Mesenchymal stem cell (in vitro differentiated cells and primary cell): ENCODE measurements around the gene GPR173.

ENCODE experiments used
- DNase-seq: peaks from one replicate; pipeline ENCODE4 v3.0.0-alpha.2; 2013
- H2AFZ ChIP-seq: one replicate; pipeline ENCODE4 v1.6.1; 2013; ENCODE audit warnings: low read depth, mild to moderate bottlenecking, control low read depth, inconsistent platforms, low read length, moderate library complexity
- H2AK5ac ChIP-seq: 2 replicates; pipeline ENCODE4 v1.6.1; 2013; ENCODE audit warnings: low read length, moderate library complexity, mild to moderate bottlenecking, inconsistent platforms; ENCODE audit not compliant: severe bottlenecking
- H2BK120ac ChIP-seq: one replicate; pipeline ENCODE4 v1.6.1; 2013; ENCODE audit warnings: low read depth, mild to moderate bottlenecking, inconsistent platforms, low read length, moderate library complexity
- H2BK12ac ChIP-seq, 2 experiments: one replicate each; pipeline ENCODE4 v1.6.1; 2013; ENCODE audit warnings: inconsistent platforms in 2 of 2, low read length in 2 of 2, mild to moderate bottlenecking in 2 of 2, moderate library complexity in 2 of 2, control low read depth in 1 of 2
- H2BK15ac ChIP-seq: one replicate; pipeline ENCODE4 v1.6.1; 2013; ENCODE audit warnings: mild to moderate bottlenecking, low read depth, inconsistent platforms; ENCODE audit not compliant: poor library complexity, severe bottlenecking
- H2BK5ac ChIP-seq: 2 replicates; pipeline ENCODE4 v1.6.1; 2013; ENCODE audit warnings: low read depth, mild to moderate bottlenecking, low read length, control low read depth, inconsistent platforms; ENCODE audit not compliant: poor library complexity, severe bottlenecking
- H3K14ac ChIP-seq, 2 experiments: one replicate each; pipeline ENCODE4 v1.6.1; 2013; ENCODE audit warnings: inconsistent platforms in 2 of 2, low read length in 2 of 2, control low read depth in 1 of 2, mild to moderate bottlenecking in 1 of 2, moderate library complexity in 1 of 2
- H3K18ac ChIP-seq, 2 experiments: one replicate each; pipeline ENCODE4 v1.6.1; 2013; ENCODE audit warnings: inconsistent platforms in 2 of 2, low read length in 2 of 2, control low read depth in 1 of 2, low read depth in 1 of 2, mild to moderate bottlenecking in 1 of 2
- H3K23ac ChIP-seq, 2 experiments: one replicate each; pipeline ENCODE4 v1.6.1; 2013; ENCODE audit warnings: inconsistent platforms in 2 of 2, low read length in 2 of 2, mild to moderate bottlenecking in 2 of 2, moderate library complexity in 2 of 2, control low read depth in 1 of 2
- H3K27ac ChIP-seq: 2 replicates; pipeline ENCODE4 v1.5.1; 2013; ENCODE audit warnings: mild to moderate bottlenecking, moderate library complexity, low read length, control low read depth, inconsistent platforms; ENCODE audit not compliant: poor library complexity, severe bottlenecking
- H3K27me3 ChIP-seq, 2 experiments: 2 replicates each; pipeline versions ENCODE4 v1.6.1 to v1.7.0; 2013; ENCODE audit warnings: low read length in 2 of 2, mild to moderate bottlenecking in 2 of 2, moderate library complexity in 2 of 2, control low read depth in 1 of 2, inconsistent platforms in 1 of 2; ENCODE audit not compliant: control insufficient read depth in 1 of 2, insufficient read depth in 1 of 2
- H3K36me3 ChIP-seq, 2 experiments: 2 replicates each; pipeline versions ENCODE4 v1.6.1 to v1.7.0; 2013; ENCODE audit warnings: low read length in 2 of 2, control low read depth in 1 of 2, inconsistent platforms in 1 of 2, low read depth in 1 of 2, mild to moderate bottlenecking in 1 of 2; ENCODE audit not compliant: insufficient read depth in 2 of 2, control insufficient read depth in 1 of 2
- H3K4ac ChIP-seq, 2 experiments: one replicate each; pipeline ENCODE4 v1.6.1; 2013; ENCODE audit warnings: inconsistent platforms in 2 of 2, low read length in 2 of 2, mild to moderate bottlenecking in 2 of 2, moderate library complexity in 2 of 2, control low read depth in 1 of 2, low read depth in 1 of 2
- H3K4me1 ChIP-seq: 2 replicates; pipeline ENCODE4 v1.6.1; 2013; ENCODE audit warnings: low read depth, low read length, control low read depth; ENCODE audit not compliant: control insufficient read depth, insufficient read depth
- H3K4me2 ChIP-seq: 2 replicates; pipeline ENCODE4 v1.6.1; 2013; ENCODE audit warnings: low read length, mild to moderate bottlenecking, inconsistent platforms; ENCODE audit not compliant: poor library complexity, severe bottlenecking
- H3K4me3 ChIP-seq, 2 experiments: 2 replicates each; pipeline versions ENCODE4 v1.5.1 to v1.7.0; 2013; ENCODE audit warnings: low read length in 2 of 2, mild to moderate bottlenecking in 2 of 2, control low read depth in 1 of 2, low read depth in 1 of 2; ENCODE audit not compliant: insufficient read depth in 1 of 2
- H3K79me1 ChIP-seq: replicated peaks from 2 replicates; pipeline ENCODE4 v1.6.1; 2013; ENCODE audit warnings: mild to moderate bottlenecking, control low read depth, low read length, inconsistent platforms; ENCODE audit not compliant: poor library complexity, severe bottlenecking
- H3K9ac ChIP-seq: 2 replicates; pipeline ENCODE4 v1.7.0; 2013; ENCODE audit warnings: mild to moderate bottlenecking, low read length, moderate library complexity
- H3K9me3 ChIP-seq: 2 replicates; pipeline ENCODE4 v1.7.0; 2013; ENCODE audit warnings: mild to moderate bottlenecking, low read length; ENCODE audit not compliant: control insufficient read depth
- H4K8ac ChIP-seq: one replicate; pipeline ENCODE4 v1.6.1; 2013; ENCODE audit warnings: inconsistent platforms, mild to moderate bottlenecking, low read length, moderate library complexity
- H4K91ac ChIP-seq: one replicate; pipeline ENCODE4 v1.6.1; 2013; ENCODE audit warnings: mild to moderate bottlenecking, low read length, inconsistent platforms
- WGBS: methylation state at CpG from one replicate; pipeline ENCODE4 v1.1.7; 2013; ENCODE audit warnings: mixed read lengths; 5-methylcytosine and 5-hydroxymethylcytosine counted together

The GPR173 gene

DNA sequence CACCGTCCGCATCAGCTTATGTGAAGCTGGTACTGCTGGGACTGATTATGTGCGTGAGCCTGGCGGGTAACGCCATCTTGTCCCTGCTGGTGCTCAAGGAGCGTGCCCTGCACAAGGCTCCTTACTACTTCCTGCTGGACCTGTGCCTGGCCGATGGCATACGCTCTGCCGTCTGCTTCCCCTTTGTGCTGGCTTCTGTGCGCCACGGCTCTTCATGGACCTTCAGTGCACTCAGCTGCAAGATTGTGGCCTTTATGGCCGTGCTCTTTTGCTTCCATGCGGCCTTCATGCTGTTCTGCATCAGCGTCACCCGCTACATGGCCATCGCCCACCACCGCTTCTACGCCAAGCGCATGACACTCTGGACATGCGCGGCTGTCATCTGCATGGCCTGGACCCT, 28.1 kb downstream of the GPR173 start:
- no peak overlapping the region for H3K9ac ChIP-seq
- H3K27ac ChIP-seq, result no peak overlapping the region
- H3K36me3 ChIP-seq, result peaks cover 8 to 21% of the 10 kb centered on the region in 2 experiments
- no peak overlapping the region for H2BK5ac ChIP-seq
- peaks cover 0 to 28% of the 10 kb centered on the region in 2 experiments for H3K27me3 ChIP-seq
- no peak overlapping the region for H2AFZ ChIP-seq
- H3K9me3 ChIP-seq, result no peaks in the 10 kb centered on the region
- peaks cover 4% of the 10 kb centered on the region for H3K79me1 ChIP-seq
- H4K91ac ChIP-seq, result no peak overlapping the region
- no peak overlapping the region for H2AK5ac ChIP-seq
- H3K4me3 ChIP-seq, result no peak overlapping the region
- H3K4me1 ChIP-seq, result peaks cover 3% of the 10 kb centered on the region
- no peak overlapping the region for H3K18ac ChIP-seq
- H2BK15ac ChIP-seq, result no peak overlapping the region
- DNase-seq, result no peak
- H4K8ac ChIP-seq, result no peak overlapping the region
- H2BK12ac ChIP-seq, result no peak overlapping the region
- no peak overlapping the region for H2BK120ac ChIP-seq
- H3K14ac ChIP-seq, result no peak overlapping the region
- H3K23ac ChIP-seq, result no peak overlapping the region
- 97% methylated on average over 21 of the region's 21 CpGs for WGBS
- no peak overlapping the region for H3K4ac ChIP-seq
- H3K4me2 ChIP-seq, result no peak overlapping the region

DNA sequence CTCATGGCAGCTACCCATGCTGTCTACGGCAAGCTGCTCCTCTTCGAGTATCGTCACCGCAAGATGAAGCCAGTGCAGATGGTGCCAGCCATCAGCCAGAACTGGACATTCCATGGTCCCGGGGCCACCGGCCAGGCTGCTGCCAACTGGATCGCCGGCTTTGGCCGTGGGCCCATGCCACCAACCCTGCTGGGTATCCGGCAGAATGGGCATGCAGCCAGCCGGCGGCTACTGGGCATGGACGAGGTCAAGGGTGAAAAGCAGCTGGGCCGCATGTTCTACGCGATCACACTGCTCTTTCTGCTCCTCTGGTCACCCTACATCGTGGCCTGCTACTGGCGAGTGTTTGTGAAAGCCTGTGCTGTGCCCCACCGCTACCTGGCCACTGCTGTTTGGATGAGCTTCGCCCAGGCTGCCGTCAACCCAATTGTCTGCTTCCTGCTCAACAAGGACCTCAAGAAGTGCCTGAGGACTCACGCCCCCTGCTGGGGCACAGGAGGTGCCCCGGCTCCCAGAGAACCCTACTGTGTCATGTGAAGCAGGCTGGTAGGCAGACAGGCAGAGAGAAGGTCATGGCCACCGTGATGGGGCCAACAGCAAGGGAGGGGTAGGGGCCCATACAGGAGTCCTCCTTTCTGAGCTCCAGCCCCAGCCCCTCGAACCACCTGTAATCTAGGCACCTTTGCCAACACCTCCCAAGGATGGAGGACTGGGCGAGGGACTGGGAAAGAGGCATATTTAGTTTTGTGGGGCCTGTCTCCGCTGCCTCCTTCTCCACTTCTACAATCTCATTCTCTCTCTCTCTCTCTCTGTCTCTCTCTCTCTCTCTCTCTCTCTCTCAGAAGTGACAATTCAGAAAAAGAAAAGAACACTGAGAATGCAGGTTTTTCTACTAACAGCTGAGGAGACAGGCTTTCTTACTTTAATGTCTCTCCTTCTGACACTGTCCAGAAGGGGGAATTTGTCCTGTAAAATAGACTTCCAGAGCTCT, 28.9 kb downstream of the GPR173 start:
- WGBS, result 99% methylated on average over 23 of the region's 27 CpGs
- H3K18ac ChIP-seq, result no peak overlapping the region

DNA sequence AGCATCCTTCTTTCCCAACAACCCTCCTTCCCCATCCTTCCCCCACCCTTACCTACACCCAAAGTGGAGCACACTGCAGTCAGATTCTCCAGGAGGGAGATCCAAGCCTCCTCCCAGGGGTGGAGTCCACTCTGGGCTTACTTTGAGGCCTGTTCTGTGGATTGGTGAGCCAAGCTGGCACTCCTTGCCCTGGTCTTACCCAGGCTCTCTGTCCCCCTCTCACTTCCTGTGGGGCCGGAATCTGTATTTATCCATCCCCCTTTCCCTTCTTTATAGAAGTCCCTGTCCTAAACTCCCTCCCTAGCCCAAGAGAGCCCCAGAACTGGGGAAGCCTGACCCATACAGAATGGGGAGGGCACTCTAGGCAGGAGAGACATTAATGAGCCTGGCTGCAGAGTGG, 30.4 kb downstream of the GPR173 start:
- H3K18ac ChIP-seq, result no peak overlapping the region
- peaks cover 11 to 19% of the 10 kb centered on the region in 2 experiments for H3K36me3 ChIP-seq
- no peak overlapping the region for H2BK5ac ChIP-seq
- no peak overlapping the region for H2BK15ac ChIP-seq
- H3K27ac ChIP-seq, result no peak overlapping the region
- H3K9me3 ChIP-seq, result no peaks in the 10 kb centered on the region
- H3K9ac ChIP-seq, result no peak overlapping the region
- H4K8ac ChIP-seq, result no peak overlapping the region
- H2AK5ac ChIP-seq, result no peak overlapping the region
- no peak overlapping the region for H2BK120ac ChIP-seq
- no peak overlapping the region for H3K14ac ChIP-seq
- peaks cover 5% of the 10 kb centered on the region for H3K79me1 ChIP-seq
- H4K91ac ChIP-seq, result no peak overlapping the region
- peaks cover 0 to 18% of the 10 kb centered on the region in 2 experiments for H3K27me3 ChIP-seq
- H3K4me1 ChIP-seq, result peaks cover 8% of the 10 kb centered on the region
- no peak for DNase-seq
- no peak overlapping the region for H3K23ac ChIP-seq
- no peak overlapping the region for H3K4me2 ChIP-seq
- H2BK12ac ChIP-seq, result no peak overlapping the region
- WGBS, result no CpG with 5 or more reads among the region's 1 CpG
- no peak overlapping the region for H3K4me3 ChIP-seq
- H3K4ac ChIP-seq, result no peak overlapping the region
- H2AFZ ChIP-seq, result no peak overlapping the region

More for the DNA sequence above, 28.9 kb downstream of the GPR173 start:
- Histone ChIP-seq H3K4me3 (no peak overlapping the region), H3K27me3 (peaks cover 0 to 20% of the 10 kb centered on the region in 2 experiments), H3K4ac (no peak overlapping the region), H2AK5ac (no peak overlapping the region), H3K9me3 (no peaks in the 10 kb centered on the region), H3K4me1 (peaks cover 1% of the 10 kb centered on the region), H2AFZ (no peak overlapping the region), H2BK120ac (no peak overlapping the region), H3K27ac (no peak overlapping the region), H3K23ac (no peak overlapping the region), H3K4me2 (no peak overlapping the region), H3K36me3 (peaks cover 8 to 21% of the 10 kb centered on the region in 2 experiments), H2BK15ac (no peak overlapping the region), H3K9ac (no peak overlapping the region), H3K14ac (no peak overlapping the region), H4K91ac (no peak overlapping the region), H2BK5ac (no peak overlapping the region), H2BK12ac (no peak overlapping the region), H4K8ac (no peak overlapping the region), H3K79me1 (peaks cover 4% of the 10 kb centered on the region)
- no peak for DNase-seq
